GM18519 (cell line): ENCODE results near the gene TAF5L.

Experiments
- ATAC-seq: cut with Tn5 transposase; IDR thresholded peaks from one replicate; pipeline ENCODE4 v1.9.1; 2021; ENCODE audit warnings: mild to moderate bottlenecking, moderate library complexity; ENCODE audit not compliant: unreplicated experiment, low FRiP score

The TAF5L gene

DNA sequence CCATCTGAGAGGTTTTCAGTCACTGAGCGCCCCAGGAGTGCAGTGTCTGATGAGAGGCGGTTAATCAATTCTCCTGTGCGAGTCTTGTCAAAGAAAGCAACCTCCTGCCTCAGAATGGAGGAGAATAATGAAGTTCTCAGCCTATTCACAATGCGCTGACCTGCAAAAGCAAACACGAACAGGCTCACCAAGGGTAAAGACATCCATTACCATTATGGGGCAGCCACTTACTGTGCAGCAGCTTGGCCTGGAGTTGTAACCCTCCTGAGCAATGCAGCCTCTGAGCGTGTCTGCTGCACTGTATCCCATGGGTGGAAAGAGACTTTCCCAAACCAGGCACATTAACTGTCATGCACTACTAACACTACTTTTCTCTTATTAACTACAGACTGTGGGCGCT is 78.4 kb downstream of the TAF5L start:
- no peak for ATAC-seq

DNA sequence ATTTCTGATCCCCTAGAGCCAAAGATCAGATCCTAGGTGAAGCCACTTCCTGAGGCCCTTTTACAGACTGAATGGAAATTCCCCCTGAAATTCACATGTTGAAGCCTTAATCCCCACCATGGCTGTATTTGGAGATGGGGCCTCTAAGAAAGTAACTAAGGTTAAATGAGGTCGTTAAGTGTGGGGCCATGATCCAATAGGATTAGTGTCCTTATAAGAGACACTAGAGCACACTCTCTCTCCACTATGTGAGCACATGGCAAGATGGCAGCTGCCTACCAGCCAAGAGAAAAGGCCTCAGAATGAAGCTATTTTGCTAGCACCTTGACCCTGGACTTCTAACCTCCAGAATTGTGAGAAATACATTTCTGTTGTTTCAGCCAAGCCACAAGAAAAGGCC is 81.3 kb downstream of the TAF5L start:
- no peak for ATAC-seq
